ENCODE data around the gene LTA4H.

Gene LTA4H

GRCh38 chr12:96057986-96058553 lies 22.7 kb upstream of the LTA4H start:
- DNase-seq (ENCODE audit: low spot score): no peak

GRCh38 chr12:96056646-96057455 lies 21.5 kb upstream of the LTA4H start:
- DNase-seq (ENCODE audit: low spot score): no peak

GRCh38 chr12:96054244-96054610 lies 18.8 kb upstream of the LTA4H start:
- DNase-seq (ENCODE audit: low spot score): no peak

GRCh38 chr12:96053476-96054243 lies 18.3 kb upstream of the LTA4H start:
- no peak for DNase-seq (ENCODE audit: low spot score)

- no peak for DNase-seq (ENCODE audit: low spot score)
Observed at GRCh38 chr12:96051756-96052485, 16.5 kb upstream of the LTA4H start.

- no peak for DNase-seq (ENCODE audit: low spot score)
Observed at GRCh38 chr12:96050139-96050538, 14.8 kb upstream of the LTA4H start.

GRCh38 chr12:96049101-96049500 lies 13.7 kb upstream of the LTA4H start:
- no peak for DNase-seq (ENCODE audit: low spot score)

- DNase-seq (ENCODE audit: low spot score): no peak
Observed at GRCh38 chr12:96048393-96048969, 13.1 kb upstream of the LTA4H start.

- DNase-seq (ENCODE audit: low spot score): no peak
Observed at GRCh38 chr12:96047229-96048211, 12.1 kb upstream of the LTA4H start.

- DNase-seq (ENCODE audit: low spot score): no peak
Observed at GRCh38 chr12:96046543-96047228, 11.3 kb upstream of the LTA4H start.

GRCh38 chr12:96045566-96045965 lies 10.2 kb upstream of the LTA4H start:
- no peak for DNase-seq (ENCODE audit: low spot score)

- no peak for DNase-seq (ENCODE audit: low spot score)
Observed at GRCh38 chr12:96044943-96045290, 9.5 kb upstream of the LTA4H start.

GRCh38 chr12:96044017-96044942 lies 8.9 kb upstream of the LTA4H start:
- DNase-seq (ENCODE audit: low spot score): no peak

GRCh38 chr12:96041181-96041580 lies 5.8 kb upstream of the LTA4H start:
- no peak for DNase-seq (ENCODE audit: low spot score)

GRCh38 chr12:96040305-96041133 lies 5.1 kb upstream of the LTA4H start:
- no peak for DNase-seq (ENCODE audit: low spot score)

- DNase-seq (ENCODE audit: low spot score): no peak
Observed at GRCh38 chr12:96039516-96039915, 4.1 kb upstream of the LTA4H start.

- DNase-seq (ENCODE audit: low spot score): no peak
Observed at GRCh38 chr12:96036765-96037455, 1.5 kb upstream of the LTA4H start.

Data from ecto neural progenitor cell (in vitro differentiated cells).